ENCODE results near the gene FARS2.

FARS2 gene

DNA sequence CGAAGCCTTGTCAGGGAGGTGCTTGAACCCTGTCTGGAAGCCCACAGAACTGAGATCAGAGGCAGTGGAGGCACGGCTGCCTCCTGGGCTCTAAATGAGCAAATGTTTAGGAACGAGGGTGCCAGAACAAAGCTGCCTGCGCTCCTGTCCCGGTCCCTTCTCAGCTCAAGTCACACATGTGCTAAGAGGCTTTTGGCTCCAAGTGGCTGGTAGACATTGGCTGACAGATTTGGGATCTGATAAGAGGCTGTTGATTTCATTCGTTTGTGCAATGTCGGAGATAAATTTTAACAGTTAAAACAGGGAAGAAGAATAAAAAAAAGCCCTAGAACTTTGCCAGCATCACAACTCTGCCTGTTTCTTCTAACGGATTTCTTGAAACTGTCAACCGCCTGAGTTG, 553.6 kb downstream of the FARS2 start:
- TF ChIP-seq, protein P1, sequence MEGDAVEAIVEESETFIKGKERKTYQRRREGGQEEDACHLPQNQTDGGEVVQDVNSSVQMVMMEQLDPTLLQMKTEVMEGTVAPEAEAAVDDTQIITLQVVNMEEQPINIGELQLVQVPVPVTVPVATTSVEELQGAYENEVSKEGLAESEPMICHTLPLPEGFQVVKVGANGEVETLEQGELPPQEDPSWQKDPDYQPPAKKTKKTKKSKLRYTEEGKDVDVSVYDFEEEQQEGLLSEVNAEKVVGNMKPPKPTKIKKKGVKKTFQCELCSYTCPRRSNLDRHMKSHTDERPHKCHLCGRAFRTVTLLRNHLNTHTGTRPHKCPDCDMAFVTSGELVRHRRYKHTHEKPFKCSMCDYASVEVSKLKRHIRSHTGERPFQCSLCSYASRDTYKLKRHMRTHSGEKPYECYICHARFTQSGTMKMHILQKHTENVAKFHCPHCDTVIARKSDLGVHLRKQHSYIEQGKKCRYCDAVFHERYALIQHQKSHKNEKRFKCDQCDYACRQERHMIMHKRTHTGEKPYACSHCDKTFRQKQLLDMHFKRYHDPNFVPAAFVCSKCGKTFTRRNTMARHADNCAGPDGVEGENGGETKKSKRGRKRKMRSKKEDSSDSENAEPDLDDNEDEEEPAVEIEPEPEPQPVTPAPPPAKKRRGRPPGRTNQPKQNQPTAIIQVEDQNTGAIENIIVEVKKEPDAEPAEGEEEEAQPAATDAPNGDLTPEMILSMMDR (conservative IDR thresholded peaks at IDR 0.05; ENCODE audit: low read depth, low read length): no peak
- no peak overlapping the region for H3K4me3 ChIP-seq (ENCODE audit: low read depth, low read length)
- no peak for DNase-seq (ENCODE audit: low read depth)

DNA sequence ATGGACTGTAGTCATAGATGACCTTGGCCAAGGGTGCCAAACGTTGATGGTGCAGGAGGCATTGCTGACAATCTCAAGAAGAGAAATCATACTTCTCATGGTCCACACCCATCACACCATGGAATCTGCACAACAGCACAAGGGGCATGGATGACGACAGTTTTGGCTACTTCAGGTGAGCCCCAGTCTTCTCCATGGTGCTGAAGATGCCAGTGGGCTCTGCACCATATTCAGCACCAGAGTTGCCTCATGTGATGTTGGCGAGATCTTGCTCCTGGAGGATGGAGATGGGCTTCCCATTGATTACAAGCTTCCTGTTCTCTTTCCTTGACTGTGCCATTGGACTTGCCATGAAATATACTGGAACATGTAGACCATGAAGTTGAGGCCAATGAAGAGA, 556.6 kb downstream of the FARS2 start:
- TF ChIP-seq, protein P1 (conservative IDR thresholded peaks at IDR 0.05; ENCODE audit: low read depth, low read length): no peak
- no peak for DNase-seq (ENCODE audit: low read depth)
- H3K4me3 ChIP-seq (ENCODE audit: low read depth, low read length): no peak overlapping the region

DNA sequence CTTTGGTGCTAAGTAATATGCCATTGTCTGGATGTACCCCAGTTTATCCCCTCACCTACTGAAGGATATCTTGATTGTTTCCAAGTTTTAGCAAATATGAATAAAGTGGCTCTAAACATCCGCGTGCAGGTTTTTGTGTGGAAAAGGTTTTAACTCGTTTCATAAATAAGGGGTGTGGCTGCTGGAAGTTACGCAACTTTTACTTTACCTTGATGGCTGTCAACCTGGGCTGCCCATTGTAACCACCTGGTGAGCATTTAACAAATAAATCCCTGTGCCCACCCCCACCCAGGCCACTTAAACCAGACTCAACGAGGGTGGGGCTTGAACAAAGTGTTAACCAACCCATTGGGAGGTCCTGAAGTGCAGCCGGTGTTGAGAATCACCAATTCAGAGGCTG, 557.6 kb downstream of the FARS2 start:
- TF ChIP-seq, protein P1 (conservative IDR thresholded peaks at IDR 0.05; ENCODE audit: low read depth, low read length): no peak
- no peak for DNase-seq (ENCODE audit: low read depth)
- no peak overlapping the region for H3K4me3 ChIP-seq (ENCODE audit: low read depth, low read length)
